HG03342 (cell line): Measurements from ENCODE around the gene ATP13A3.
"Not testable (repeated sequence)": the region's sequence is repeated elsewhere in the genome, so short reads cannot be mapped to it uniquely, and the experiment has no call there.

Source experiments
- ATAC-seq: cut with Tn5 transposase; IDR thresholded peaks from one replicate; pipeline ENCODE4 v1.9.1; 2021; ENCODE audit warnings: mild to moderate bottlenecking, moderate library complexity; ENCODE audit not compliant: unreplicated experiment

Gene ATP13A3

GRCh38 chr3:194500198-194500597 lies 13.4 kb upstream of the ATP13A3 start:
- ATAC-seq = no peak

GRCh38 chr3:194499516-194499915 lies 12.7 kb upstream of the ATP13A3 start:
- ATAC-seq = not testable (repeated sequence)

DNA sequence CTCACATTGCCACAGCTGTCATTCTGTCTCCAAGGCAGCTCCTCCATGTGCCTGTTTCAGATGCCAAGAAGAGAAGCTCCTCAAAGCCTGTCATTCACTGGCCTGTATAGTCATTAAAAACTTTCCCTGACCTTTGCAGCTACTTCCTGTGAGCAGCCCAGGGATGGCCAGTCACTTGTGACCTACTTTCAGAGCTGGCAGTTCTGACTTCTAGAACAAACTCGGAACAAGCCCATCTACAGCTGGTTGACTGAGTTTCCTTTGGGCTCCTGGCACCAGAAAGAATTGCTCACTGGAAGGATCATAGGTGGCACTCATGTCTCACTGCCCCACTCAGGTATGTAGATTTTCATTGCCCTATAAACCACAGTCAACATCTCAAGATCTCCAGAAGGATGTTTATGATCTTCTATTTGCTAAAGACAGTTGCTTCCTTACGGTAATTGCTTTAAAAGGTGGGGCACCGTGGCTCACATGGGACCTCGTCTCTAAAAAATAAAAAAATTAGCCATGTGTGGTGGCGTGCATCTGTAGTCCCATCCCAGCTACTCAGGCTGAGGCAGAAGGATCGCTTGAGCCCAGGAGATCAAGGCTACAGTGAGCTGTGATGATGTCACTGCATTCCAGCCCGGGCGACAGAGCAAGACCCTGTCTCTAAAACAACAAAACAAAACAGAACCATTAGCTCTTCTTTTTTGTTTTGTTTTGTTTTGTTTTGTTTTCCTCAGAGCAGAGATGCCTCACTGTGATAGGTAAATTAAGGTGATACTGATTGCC lies 11.2 kb upstream of the ATP13A3 start:
- no peak for ATAC-seq

GRCh38 chr3:194496217-194496919 lies 9.6 kb upstream of the ATP13A3 start:
- no peak for ATAC-seq

DNA sequence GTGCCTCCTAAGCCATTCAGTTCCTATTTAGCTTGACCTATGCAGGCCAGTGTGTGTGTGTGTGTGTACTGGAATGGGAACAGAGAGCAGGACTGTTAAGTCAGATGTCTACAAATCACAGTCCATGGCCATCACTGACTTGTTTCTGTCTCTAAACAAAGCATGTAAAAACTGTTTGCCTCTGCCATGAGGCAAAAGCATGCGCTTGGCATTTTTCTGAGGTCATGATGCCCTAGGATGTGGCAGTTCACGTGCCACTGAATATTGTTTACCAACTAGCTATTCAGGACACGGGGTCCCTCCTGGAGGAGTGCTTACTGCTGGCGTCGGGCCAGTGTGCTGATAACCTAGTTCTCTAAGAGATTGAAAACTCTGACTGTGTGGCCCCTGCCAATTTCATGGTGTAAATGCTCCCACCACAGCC lies 8.2 kb upstream of the ATP13A3 start:
- ATAC-seq = no peak

- ATAC-seq = not testable (repeated sequence)
Observed at GRCh38 chr3:194493995-194494927, 7.5 kb upstream of the ATP13A3 start.

- no peak for ATAC-seq
Observed at GRCh38 chr3:194492001-194492400, 5.2 kb upstream of the ATP13A3 start.

GRCh38 chr3:194489736-194490612 lies 3.2 kb upstream of the ATP13A3 start:
- peak; percentile 36 for ATAC-seq

DNA sequence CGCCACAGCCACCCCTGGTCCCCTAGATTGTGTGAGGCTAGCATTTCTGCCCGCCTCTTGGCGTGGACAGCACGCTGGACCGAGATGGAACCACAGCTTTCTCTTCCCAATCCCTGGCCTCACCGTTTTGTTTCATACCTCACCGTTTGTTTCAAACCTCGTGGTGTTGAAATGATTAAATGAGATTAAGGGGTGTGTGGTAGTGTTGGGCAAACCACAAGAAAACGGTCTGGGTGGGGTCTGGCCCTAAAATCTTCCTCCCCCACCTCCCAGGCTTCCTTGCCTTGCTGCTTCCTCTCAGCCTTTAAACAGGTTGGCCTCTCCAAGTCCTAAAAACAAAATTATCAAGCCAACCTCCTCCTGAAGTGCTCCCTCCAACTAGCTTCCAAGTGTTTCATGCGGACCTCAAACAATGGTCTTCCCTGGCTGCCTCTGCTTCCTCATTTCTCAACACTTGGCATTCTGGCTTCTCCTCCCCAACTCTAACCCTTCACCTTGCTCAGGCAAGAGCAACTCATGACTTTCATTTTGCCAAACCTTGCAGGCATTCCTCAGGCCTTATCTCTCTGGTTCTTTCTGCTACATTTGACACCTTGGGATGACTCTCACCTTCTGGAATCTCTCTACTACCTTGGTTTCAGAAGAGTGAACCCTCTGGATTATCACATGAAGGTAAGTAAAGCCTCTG lies 1.4 kb upstream of the ATP13A3 start:
- ATAC-seq = no peak

GRCh38 chr3:194487289-194488054 lies 670 bp upstream of the ATP13A3 start:
- peak; percentile 21 for ATAC-seq

DNA sequence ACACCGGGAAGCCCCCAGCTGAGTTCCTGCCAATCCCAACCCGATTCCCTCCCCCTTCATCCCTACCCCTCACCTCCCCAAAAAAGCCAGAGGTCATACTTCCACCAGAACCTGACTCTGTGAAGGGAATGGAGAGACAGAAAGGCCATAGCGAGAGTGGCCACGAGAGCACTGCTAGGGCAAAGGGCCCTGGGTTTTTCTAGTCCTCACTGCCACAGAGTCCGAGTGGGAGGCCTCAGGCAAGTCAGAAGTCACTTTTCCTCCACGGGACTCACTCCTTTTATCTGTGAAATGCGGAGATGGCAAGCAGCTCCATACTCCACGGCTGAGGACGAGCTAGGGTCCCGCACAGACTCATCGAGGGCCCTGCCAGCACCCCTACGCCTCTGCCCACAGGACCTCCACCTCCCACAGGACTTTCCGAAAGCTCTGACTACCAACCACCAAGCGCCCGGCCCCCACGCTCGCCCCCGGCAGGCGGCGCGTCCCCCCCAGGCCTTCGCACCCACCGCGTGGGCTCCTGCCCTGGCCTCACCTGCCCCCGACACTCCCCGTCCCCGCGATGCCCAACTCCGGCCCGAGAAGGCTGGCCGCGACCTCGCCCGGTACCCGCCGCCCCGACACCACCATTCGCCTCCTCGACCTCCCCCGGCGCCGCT lies 792 bp downstream of the ATP13A3 start:
- peak; percentile 10 for ATAC-seq

- ATAC-seq = no peak
Observed at GRCh38 chr3:194485468-194485880, 1.3 kb downstream of the ATP13A3 start.

GRCh38 chr3:194484614-194485013 lies 2.2 kb downstream of the ATP13A3 start:
- no peak for ATAC-seq

GRCh38 chr3:194483850-194484249 lies 3.0 kb downstream of the ATP13A3 start:
- ATAC-seq = no peak

DNA sequence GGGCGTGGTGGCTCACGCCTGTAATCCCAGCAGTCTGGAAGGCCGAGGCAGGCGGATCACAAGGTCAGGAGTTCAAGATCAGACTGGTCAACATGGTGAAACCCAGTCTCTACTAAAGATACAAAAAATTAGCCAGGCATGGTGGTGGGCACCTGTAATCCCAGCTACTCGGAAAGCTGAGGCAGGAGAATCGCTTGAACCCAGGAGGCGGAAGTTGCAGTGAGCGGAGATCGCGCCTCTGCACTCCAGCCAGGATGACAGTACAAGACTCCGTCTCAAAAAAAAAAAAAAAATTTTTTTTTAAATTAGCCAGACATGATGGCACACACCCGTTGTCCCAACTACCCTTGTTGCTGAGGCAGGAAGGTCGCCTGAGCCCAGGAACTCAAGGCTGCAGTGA lies 4.0 kb downstream of the ATP13A3 start:
- ATAC-seq = not testable (repeated sequence)

- ATAC-seq = no peak
Observed at GRCh38 chr3:194482196-194482593, 4.6 kb downstream of the ATP13A3 start.

DNA sequence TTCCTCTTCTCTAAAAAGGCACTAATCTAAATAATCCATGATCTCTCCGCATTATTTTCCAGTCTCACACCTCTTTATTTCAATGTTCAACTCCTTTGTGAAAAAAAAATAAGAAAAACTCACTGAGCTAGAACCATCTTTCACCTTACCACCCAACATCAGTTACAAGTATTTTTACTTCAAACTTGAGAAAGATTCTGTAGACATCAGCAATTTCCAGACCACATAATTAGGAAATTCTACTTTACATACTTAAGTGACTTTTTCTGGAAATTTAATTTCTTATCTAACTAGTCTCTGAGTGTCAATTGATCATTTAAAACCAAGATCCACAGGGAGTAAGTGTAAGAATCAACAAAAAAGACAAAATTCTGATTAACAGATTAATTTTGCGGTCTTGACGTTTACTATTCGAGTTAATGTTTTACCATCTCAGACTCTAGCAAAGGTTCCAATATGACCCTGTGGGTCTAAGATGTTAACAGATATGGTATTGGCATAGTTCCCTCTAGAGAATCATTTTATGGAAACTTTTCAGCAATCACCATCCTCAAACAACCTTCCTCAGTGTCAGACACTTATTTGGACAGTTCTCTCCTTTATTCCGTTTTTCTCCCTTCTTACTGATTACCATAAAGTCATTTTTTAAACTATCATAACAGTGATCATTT lies 5.1 kb downstream of the ATP13A3 start:
- no peak for ATAC-seq

- ATAC-seq = no peak
Observed at GRCh38 chr3:194481103-194481502, 5.7 kb downstream of the ATP13A3 start.
